Thyroid gland (tissue), 4 donors: ENCODE measurements around the gene OTOG.

ENCODE experiments used
- POLR2A ChIP-seq, 2 donors: fragments of 450-650 bp; IDR thresholded peaks; one replicate each; pipeline ENCODE4 v1.6.1; 2017; ENCODE audit warnings: antibody characterized with exemption in 2 of 2, mild to moderate bottlenecking in 2 of 2, moderate library complexity in 1 of 2
- TF ChIP-seq, protein P1 (sequence below), 6 experiments: fragments of 200-600 bp in 3 of 6; fragments of 450-650 bp in 3 of 6; sonication (generic) in 3 of 6; IDR thresholded peaks; one replicate each; pipeline ENCODE4 v1.5.1; 2016 to 2019; ENCODE audit warnings: antibody characterized with exemption in 6 of 6, mild to moderate bottlenecking in 2 of 6, inconsistent platforms in 1 of 6, moderate library complexity in 1 of 6

DNA sequence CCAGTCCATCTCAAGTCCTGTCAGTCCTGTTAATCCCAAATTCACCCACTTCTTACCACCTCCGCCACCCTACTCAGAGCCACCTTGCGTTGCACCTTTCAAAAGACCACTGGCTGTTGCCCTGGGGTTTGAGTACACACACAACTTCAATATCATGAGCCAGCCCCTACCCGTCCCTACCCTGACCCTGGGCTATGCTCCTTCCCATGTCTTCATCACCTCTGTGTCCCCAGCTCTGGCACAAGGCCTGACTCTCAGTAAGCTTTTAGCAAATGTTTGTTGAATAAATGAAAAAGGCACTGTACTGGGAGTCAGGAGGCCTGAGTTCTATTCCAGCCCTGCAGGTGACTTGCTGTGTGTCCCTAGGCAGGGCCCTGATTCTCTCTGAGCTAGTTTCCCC, 26.5 kb downstream of the OTOG start:
- TF ChIP-seq, protein P1, sequence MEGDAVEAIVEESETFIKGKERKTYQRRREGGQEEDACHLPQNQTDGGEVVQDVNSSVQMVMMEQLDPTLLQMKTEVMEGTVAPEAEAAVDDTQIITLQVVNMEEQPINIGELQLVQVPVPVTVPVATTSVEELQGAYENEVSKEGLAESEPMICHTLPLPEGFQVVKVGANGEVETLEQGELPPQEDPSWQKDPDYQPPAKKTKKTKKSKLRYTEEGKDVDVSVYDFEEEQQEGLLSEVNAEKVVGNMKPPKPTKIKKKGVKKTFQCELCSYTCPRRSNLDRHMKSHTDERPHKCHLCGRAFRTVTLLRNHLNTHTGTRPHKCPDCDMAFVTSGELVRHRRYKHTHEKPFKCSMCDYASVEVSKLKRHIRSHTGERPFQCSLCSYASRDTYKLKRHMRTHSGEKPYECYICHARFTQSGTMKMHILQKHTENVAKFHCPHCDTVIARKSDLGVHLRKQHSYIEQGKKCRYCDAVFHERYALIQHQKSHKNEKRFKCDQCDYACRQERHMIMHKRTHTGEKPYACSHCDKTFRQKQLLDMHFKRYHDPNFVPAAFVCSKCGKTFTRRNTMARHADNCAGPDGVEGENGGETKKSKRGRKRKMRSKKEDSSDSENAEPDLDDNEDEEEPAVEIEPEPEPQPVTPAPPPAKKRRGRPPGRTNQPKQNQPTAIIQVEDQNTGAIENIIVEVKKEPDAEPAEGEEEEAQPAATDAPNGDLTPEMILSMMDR (IDR thresholded peaks at IDR 0.05): no peak
- no peak for TF ChIP-seq POLR2A (IDR thresholded peaks at IDR 0.05)
